HepG2 (cell line): ENCODE measurements around the gene DUS1L. TPM values are rescaled to one million over a fixed set of nuclear protein-coding genes. Genes with fewer than 3 reads are reported as not detected.
A peak's percentile ranks its signal among the peaks of the same experiment; 100 is the strongest.

Experiments
- AHDC1 ChIP-seq: sonication (generic); formaldehyde crosslinking; IDR thresholded peaks from 2 replicates; pipeline ENCODE4 v1.5.1; 2020; ENCODE audit warnings: mild to moderate bottlenecking, missing genetic modification reagents, borderline replicate concordance
- CREM ChIP-seq, 2 experiments: sonication (generic) in 1 of 2; formaldehyde crosslinking in 1 of 2; IDR thresholded peaks; 2 replicates each; pipeline versions ENCODE4 v1.4.0 to v1.6.1; 2016 to 2020; ENCODE audit warnings: antibody characterized with exemption in 1 of 2, mild to moderate bottlenecking in 1 of 2, missing genetic modification reagents in 1 of 2
- CTCF ChIP-seq: sonication (generic); formaldehyde crosslinking; IDR thresholded peaks from 2 replicates; pipeline ENCODE4 v1.5.0; 2020; ENCODE audit warnings: mild to moderate bottlenecking, missing genetic modification reagents, moderate library complexity
- GPN1 ChIP-seq: sonication (generic); formaldehyde crosslinking; IDR thresholded peaks from 2 replicates; pipeline ENCODE4 v1.5.1; 2020; ENCODE audit warnings: missing genetic modification reagents, borderline replicate concordance
- RERE ChIP-seq: IDR thresholded peaks from 2 replicates; pipeline ENCODE4 v1.6.1; 2016; ENCODE audit warnings: low read depth, missing genetic modification reagents, missing compliant biosample characterization
- RFXAP ChIP-seq: sonication (generic); formaldehyde crosslinking; IDR thresholded peaks from 2 replicates; pipeline ENCODE4 v1.4.0; 2020; ENCODE audit warnings: missing genetic modification reagents, borderline replicate concordance
- SALL1 ChIP-seq: sonication (generic); formaldehyde crosslinking; IDR thresholded peaks from 2 replicates; pipeline ENCODE4 v1.8.0; 2022; ENCODE audit warnings: mild to moderate bottlenecking, missing genetic modification reagents
- THAP11 ChIP-seq: IDR thresholded peaks from 2 replicates; pipeline ENCODE4 v1.6.1; 2016; ENCODE audit warnings: missing biosample characterization, missing genetic modification reagents
- U2AF2 ChIP-seq: fragments of 200-400 bp; formaldehyde crosslinking; IDR thresholded peaks from 2 replicates; pipeline ENCODE4 v1.6.1; 2017; ENCODE audit warnings: low read depth, mild to moderate bottlenecking, low read length
- polyA plus RNA-seq, 8 experiments: library from polyadenylated mRNA; depleted of rRNA in 3 of 8; stranded (reverse) in 7 of 8; unstranded in 1 of 8; fragments of >200 nt; fragmentation: Illumina TruSeq in 4 of 8; extraction: Trizol in 4 of 8; gene quantifications; 2 replicates each; pipeline versions ENCODE4 v1.2.1 to v1.2.3, GENCODE V29; 2011 to 2016; ENCODE audit warnings: low read depth in 4 of 8, missing spikeins in 1 of 8, mixed read lengths in 1 of 8; ENCODE audit not compliant: insufficient read depth in 1 of 8
- total RNA-seq, 5 experiments: library from RNA; depleted of rRNA; stranded (reverse); fragments of >200 nt; fragmentation: Illumina TruSeq; extraction: Trizol; gene quantifications; 2 replicates each; pipeline ENCODE4 v1.2.3, GENCODE V29; 2016; ENCODE audit warnings: low read depth in 1 of 5
- TF ChIP-seq, protein P1 (sequence below): sonication (generic); formaldehyde crosslinking; IDR thresholded peaks from 2 replicates; pipeline ENCODE4 v1.4.0; 2020; ENCODE audit warnings: missing genetic modification reagents

DUS1L gene
- total and polyA plus RNA-seq, 2 of the 13 experiments (the other 11 are each of a cell fraction or from before 2014, with no cell fraction given): 81.0 to 109 TPM

GRCh38 chr17:82039695-82040299 lies 25.8 kb downstream of the DUS1L start (continued):
- TF ChIP-seq RERE (CRISPR knock-in tag) (no peak), RFXAP (CRISPR knock-in tag) (no peak), U2AF2 (no peak), CTCF (CRISPR knock-in tag) (peak; percentile 15; the same call in 1 of the 2 replicates), CREM (IDR thresholded peaks at IDR 0.05) (no peak), CREM (CRISPR knock-in tag; IDR thresholded peaks at IDR 0.05) (no peak), SALL1 (CRISPR knock-in tag) (peak; percentile 71), AHDC1 (CRISPR knock-in tag) (no peak), THAP11 (CRISPR knock-in tag) (no peak), GPN1 (CRISPR knock-in tag) (no peak)
- TF ChIP-seq, protein P1, sequence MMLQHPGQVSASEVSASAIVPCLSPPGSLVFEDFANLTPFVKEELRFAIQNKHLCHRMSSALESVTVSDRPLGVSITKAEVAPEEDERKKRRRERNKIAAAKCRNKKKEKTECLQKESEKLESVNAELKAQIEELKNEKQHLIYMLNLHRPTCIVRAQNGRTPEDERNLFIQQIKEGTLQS (CRISPR knock-in tag): no peak
